Pulmonary artery endothelial cell (primary cell): Measurements from ENCODE around the gene CASZ1. TPM values are rescaled to one million over a fixed set of nuclear protein-coding genes. Genes with fewer than 3 reads are reported as not detected.

Experiments used
- DNase-seq: peaks from one replicate; pipeline ENCODE4 v3.0.0-alpha.2; 2011; ENCODE audit warnings: low read depth, low spot score
- total RNA-seq: library from RNA; depleted of rRNA; stranded (reverse); fragments of >200 nt; gene quantifications from 2 replicates; pipeline ENCODE4 v1.2.3, GENCODE V29; 2014

CASZ1 gene
- total RNA-seq, 1 donor from 2014 or later, result 0.99 TPM

DNA sequence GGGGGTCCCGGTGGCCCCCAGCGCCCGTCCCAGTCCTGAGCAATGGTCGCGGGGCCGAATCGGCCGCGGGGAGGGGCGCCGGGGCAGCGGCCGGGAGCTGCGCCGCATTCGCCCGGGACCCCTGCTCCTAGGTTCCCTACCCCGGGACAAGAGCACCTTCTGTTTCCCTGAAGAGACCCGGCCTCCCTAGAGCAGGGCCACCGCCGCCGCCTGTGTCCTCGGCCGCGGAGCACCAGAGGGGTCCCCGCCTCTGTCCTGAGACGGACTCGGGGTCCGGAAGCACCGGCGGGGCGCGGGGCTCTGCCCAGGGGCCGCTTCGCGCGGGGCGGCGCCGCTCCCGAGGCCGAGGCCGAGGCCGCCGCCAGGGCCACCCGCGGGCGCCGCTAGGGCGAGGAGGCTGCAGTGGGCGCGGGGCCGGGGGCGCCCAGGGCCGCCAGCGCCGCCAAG lies 157.9 kb downstream of the CASZ1 start:
- DNase-seq, result no peak

GRCh38 chr1:10637834-10638558 lies 158.4 kb downstream of the CASZ1 start:
- DNase-seq, result no peak

DNA sequence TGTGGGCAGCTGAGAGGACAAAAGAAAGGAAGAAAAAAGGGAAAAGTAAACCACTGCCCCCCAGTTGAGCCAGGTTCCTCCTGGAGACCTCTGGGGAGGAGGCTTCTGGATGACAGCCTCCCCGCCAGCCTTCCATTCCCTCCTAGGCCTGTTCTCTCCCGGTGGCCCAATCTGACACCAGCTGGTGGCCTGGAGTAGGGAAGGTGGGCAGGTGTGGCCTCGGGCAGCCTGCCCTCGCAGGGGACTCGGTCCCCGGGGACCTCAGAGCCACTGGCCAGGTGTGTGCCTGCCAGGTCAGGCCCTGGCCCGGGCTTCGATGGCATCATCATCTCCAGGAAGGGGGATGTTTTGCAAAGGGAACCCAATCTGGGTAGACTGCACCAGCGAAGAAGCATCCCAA lies 159.0 kb downstream of the CASZ1 start:
- DNase-seq, result no peak

DNA sequence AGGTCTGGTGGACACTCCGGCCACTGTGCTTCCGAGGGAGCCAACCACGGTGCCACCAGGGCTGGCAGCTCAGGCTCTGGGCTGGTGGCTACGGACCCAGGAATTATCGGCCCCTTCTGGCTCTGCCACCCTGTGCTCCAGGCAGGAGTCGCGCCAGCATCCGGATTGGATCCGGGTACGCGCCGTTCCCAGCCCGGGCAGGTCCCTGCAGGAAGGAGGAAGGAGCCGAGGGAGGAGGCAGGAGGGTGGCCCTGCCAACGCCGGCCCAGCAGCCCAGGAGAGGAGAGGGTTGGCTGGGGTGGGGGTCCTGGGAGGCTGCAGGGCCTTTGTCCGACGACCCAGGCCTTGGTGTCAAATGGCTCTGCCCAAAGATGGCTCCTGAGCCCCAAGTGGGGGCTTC lies 160.5 kb downstream of the CASZ1 start:
- DNase-seq, result no peak

GRCh38 chr1:10635085-10635896 lies 161.2 kb downstream of the CASZ1 start:
- DNase-seq, result no peak

DNA sequence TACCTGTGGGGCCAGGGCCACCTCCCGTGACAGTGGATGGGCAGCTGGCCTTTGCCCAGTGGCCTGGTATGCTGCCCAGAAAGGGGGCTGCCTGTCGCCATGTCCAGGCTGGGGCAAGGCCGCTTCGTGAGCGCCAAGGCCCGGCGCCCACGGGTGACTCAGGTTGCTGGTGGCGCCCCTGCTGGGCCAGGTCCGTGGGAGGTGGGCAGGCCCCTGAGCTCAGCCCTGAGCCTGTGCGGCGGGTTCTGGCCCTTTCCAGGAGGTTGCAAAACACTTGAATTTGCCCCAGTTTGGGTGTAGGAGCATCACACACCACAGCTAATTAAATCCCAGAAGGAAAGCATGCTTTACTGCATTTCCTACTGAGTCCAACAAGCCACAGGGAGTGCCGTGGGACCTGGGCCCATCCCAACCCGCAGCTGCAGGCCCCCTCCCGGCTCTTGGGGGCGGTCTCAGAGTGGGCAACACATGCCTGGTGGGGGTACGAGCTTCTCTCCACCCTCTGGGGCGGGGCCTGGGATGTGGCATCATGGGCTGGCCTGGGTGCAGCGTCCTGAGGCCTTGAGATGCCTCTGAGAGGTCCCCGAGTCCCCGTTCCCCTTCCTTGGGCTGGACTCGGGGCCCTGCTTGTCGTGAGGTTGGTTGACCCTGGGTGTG lies 161.9 kb downstream of the CASZ1 start:
- DNase-seq, result no peak

DNA sequence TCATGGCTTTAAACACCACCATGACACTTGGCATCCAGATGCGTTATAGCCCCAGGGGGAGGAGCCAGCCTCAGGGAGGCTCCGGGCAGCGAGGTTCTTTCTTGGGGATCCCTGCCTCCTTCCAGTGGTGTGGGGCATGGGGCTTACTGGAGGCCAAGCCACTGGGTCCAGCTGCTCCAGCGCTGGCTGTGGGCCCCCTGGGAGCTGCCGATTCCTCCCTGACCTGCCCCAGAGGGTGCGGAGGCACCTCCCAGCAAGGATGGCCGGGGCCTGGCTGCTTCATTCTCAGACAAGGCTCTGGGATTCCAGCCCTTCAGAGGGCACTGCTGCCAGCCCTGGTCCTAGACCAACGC lies 162.4 kb downstream of the CASZ1 start:
- DNase-seq, result no peak

GRCh38 chr1:10633416-10633815 lies 163.0 kb downstream of the CASZ1 start:
- DNase-seq, result no peak

GRCh38 chr1:10632691-10633090 lies 163.8 kb downstream of the CASZ1 start:
- DNase-seq, result no peak

GRCh38 chr1:10631811-10632593 lies 164.4 kb downstream of the CASZ1 start:
- DNase-seq, result no peak

GRCh38 chr1:10631121-10631810 lies 165.2 kb downstream of the CASZ1 start:
- DNase-seq, result no peak

DNA sequence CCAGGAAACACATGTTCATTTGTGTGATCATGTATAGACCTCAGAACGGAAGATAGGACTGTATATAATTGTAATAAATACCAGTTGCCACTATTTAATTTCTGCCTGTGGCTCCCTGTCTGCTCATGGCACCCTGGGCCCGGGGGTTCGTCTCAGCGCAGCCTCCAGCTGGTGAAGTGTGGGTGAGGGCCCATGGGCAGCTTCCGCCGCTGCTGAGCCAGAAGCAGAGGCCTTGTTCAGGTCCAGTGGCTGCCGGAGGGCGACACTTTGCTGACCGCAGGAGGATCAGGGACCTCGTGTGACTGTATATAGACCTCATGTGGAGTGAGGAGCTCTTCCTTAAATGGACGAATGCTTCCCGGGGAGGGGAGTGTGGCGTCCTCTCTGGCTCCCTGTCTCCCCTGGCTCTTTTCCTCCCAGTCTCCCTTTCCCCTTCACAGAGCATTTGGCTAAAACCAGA lies 165.8 kb downstream of the CASZ1 start:
- DNase-seq, result no peak

DNA sequence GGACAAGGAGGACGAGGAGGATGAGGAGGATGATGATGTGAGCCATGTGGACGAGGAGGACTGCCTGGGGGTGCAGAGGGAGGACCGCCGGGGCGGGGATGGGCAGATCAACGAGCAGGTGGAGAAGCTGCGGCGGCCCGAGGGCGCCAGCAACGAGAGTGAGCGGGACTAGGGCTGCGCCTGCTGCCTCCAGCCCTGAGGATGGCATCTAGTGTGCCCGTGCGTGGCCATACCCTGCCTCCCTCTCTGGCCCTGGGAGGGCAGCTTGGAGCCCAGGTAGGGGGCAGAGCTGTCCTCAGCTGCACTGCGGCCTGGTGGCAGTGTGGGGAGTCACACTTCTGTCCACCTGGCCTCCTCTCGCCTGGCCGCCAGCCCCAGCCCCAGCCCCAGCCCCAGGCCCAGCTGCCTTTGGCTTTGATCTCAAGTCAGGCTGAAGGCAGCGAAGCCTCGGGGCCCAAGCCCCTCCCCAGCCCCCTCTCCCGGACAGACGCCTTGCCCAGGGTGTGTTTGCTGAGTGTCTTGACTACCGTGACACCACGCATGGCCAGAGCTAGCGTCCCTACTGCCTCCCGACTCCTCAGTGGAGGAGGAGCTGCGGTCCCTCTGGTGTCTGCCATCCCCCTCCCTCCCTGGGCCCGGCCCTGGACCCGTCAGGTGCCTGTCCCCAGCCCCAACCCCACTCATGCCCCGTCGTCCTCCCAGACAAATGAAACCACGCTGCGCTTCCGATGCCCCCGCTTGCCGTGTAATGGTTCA lies 166.5 kb downstream of the CASZ1 start:
- no peak for DNase-seq

- no peak for DNase-seq
Measured at GRCh38 chr1:10629091-10629815, 167.2 kb downstream of the CASZ1 start.

- no peak for DNase-seq
Measured at GRCh38 chr1:10628685-10629084, 167.8 kb downstream of the CASZ1 start.

DNA sequence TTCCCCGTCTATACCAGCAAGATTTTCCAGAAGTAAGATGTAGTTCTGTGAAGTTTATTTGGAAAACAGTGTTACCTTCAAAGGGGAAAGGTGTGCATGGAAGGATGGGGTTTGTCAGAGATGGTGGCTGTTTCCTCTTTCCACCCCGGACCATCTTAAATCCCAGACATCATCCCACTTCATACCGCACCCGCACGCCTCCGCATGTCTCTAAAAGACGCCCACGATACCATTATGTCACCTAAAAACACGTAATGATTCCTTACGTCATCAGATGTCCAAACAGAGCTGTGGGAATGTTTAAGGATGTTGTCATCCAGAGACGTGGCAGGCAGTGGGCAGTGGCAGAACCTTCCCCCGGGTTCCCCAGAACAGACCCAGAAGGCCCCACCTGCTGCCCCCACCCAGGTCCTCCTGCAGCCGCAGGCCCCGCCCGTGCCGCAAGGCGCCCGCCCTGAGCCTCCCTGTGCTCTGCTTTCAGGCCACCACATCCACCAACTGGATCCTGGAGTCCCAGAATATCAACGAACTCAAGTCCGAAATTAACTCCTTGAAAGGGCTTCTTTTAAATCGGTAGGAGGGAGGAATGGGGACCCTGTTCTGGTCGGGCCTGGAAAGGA lies 169.5 kb downstream of the CASZ1 start:
- no peak for DNase-seq

DNA sequence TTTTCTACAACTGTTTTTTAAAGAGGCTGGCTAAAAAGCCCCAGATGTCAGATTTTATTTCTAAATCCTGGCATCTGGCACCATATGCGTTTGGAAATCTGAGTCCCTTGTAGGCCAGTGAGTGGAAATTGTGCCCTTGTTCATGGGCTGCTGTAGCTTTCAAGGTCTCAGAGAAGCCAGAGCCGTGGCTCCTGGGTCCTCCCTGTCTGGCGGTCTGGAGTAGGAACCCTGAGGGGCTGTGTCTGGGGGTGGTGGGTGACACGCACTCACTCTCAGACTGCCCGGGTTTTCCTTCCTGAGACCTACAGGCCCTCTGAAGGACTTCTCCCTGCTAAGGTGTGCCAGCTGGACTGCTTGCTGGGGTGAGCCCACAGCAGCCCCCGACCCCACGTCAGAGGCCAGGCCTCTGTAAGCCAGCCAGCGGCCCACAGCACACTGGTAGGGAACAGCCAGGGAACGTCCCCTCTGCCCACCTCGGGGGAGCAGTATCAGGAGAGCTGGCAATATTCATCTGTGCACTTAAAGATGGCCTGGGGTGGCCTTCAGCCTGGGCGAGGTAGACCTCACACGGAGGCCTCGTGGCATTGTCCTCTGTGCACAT lies 170.2 kb downstream of the CASZ1 start:
- DNase-seq, result no peak

DNA sequence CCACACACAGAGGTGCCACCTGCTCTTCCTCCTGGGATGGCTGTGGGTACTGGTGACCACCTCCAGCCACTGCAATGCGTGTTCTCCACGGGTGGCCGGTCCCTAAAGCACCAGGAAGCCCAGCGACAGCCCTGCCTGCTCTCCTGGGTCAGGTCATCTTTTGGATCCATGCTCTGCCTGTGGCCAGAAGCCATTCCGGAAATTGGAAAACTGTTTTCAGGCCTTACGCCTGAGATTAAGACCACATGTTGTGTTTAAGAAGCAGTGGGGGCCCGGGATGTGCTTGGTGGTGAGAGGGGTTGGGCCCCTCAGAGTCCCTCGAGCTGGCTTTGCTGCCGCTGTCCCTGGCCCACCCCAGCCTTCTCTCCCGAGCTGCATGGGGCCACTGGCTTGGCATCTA lies 170.9 kb downstream of the CASZ1 start:
- no peak for DNase-seq

- no peak for DNase-seq
Measured at GRCh38 chr1:10625076-10625475, 171.4 kb downstream of the CASZ1 start.
